HepG2 (cell line): Measurements from ENCODE around the gene PROSER1. TPM values are rescaled to one million over a fixed set of nuclear protein-coding genes. Genes with fewer than 3 reads are reported as not detected.

Experiments used
- ATAC-seq: fragments of 200-7000 bp; cut with Tn5 transposase; 3 replicates; pipeline ENCODE4 v1.9.1; 2020; ENCODE audit warnings: mild to moderate bottlenecking, moderate library complexity
- BruUV-seq: library from RNA; stranded (reverse); fragments of 400-500 nt; replicated peaks from 2 replicates; lab custom pipeline; 2021; lab: Mats Ljungman, UMichigan
- CTCF ChIA-PET: fragments of 300-600 bp; formaldehyde crosslinking; extraction: SDS; loops from one replicate; lab custom pipeline; 2021; ENCODE audit warnings: low total read pairs, inconsistent platforms, low intra/inter-chr PET ratio; lab: Yijun Ruan, JAX
- POLR2A ChIA-PET: fragments of 350-600 bp; sonication (Branson Sonifier 250); formaldehyde crosslinking; loops from one replicate; lab custom pipeline; 2020; ENCODE audit warnings: antibody characterized with exemption, inconsistent platforms; lab: Yijun Ruan, JAX
- DNase-seq: peaks from one replicate; pipeline ENCODE4 v3.0.0-alpha.2; 2015; ENCODE audit warnings: low spot score
- FAIRE-seq: peaks from 3 replicates; lab custom pipeline; 2011; peaks lifted over from hg19 to GRCh38; lab: Jason Lieb, UNC
- H2AFZ ChIP-seq: one replicate; pipeline ENCODE4 v1.6.1; 2011; ENCODE audit warnings: low read length, inconsistent platforms
- H3K27ac ChIP-seq: fragments of 300-600 bp; 3 replicates; pipeline ENCODE4 v1.8.0; 2011; ENCODE audit warnings: mixed run types, mild to moderate bottlenecking, mixed read lengths, low read length, inconsistent platforms; ENCODE audit not compliant: insufficient read depth; ENCODE audit errors: extremely low read length
- H3K27me3 ChIP-seq, 2 experiments: fragments of 200-600 bp in 1 of 2; 2 replicates in 1 of 2; 3 replicates in 1 of 2; pipeline versions ENCODE4 v1.6.0 to v1.8.0; 2011; ENCODE audit warnings: low read length in 2 of 2, mild to moderate bottlenecking in 2 of 2, moderate library complexity in 2 of 2, inconsistent platforms in 1 of 2; ENCODE audit not compliant: insufficient read depth in 2 of 2, control insufficient read depth in 1 of 2
- H3K36me3 ChIP-seq, 2 experiments: fragments of 200-600 bp in 1 of 2; replicated peaks in 1 of 2; 2 replicates in 1 of 2; 3 replicates in 1 of 2; pipeline versions ENCODE4 v1.5.1 to v1.8.0; 2011; ENCODE audit warnings: low read length in 2 of 2, inconsistent platforms in 1 of 2; ENCODE audit not compliant: insufficient read depth in 2 of 2, control insufficient read depth in 1 of 2
- H3K4me1 ChIP-seq: 2 replicates; pipeline ENCODE4 v1.5.1; 2012; ENCODE audit warnings: low read length, inconsistent platforms; ENCODE audit not compliant: insufficient read depth
- H3K4me2 ChIP-seq: 2 replicates; pipeline ENCODE4 v1.6.0; 2011; ENCODE audit warnings: low read depth, low read length, inconsistent platforms
- H3K4me3 ChIP-seq, 3 experiments: fragments of 200-600 bp in 1 of 3; sonication (generic), shearing (Covaris generic) in 1 of 3; replicated peaks in 1 of 3; 2 replicates each; pipeline ENCODE4 v1.5.1; 2011 to 2016; ENCODE audit warnings: low read length in 3 of 3, inconsistent platforms in 2 of 3, low read depth in 2 of 3, mild to moderate bottlenecking in 2 of 3, control low read depth in 1 of 3, mixed read lengths in 1 of 3; ENCODE audit not compliant: insufficient read depth in 1 of 3
- H3K79me2 ChIP-seq: one replicate; pipeline ENCODE4 v1.6.1; 2011; ENCODE audit warnings: low read length, inconsistent platforms; ENCODE audit not compliant: insufficient read depth
- H3K9ac ChIP-seq: 2 replicates; pipeline ENCODE4 v1.6.0; 2011; ENCODE audit warnings: mild to moderate bottlenecking, low read depth, low read length, inconsistent platforms; ENCODE audit not compliant: insufficient read depth
- H3K9me3 ChIP-seq: 2 replicates; pipeline ENCODE4 v1.5.1; 2012; ENCODE audit warnings: mild to moderate bottlenecking, low read length
- H4K20me1 ChIP-seq: 2 replicates; pipeline ENCODE4 v1.6.0; 2011; ENCODE audit warnings: inconsistent platforms, mild to moderate bottlenecking, low read length, moderate library complexity; ENCODE audit not compliant: insufficient read depth
- HINFP ChIP-seq: sonication (generic); formaldehyde crosslinking; IDR thresholded peaks from 2 replicates; pipeline ENCODE4 v1.4.0; 2020; ENCODE audit warnings: low read depth, mild to moderate bottlenecking, missing genetic modification reagents
- MZF1 ChIP-seq: sonication (generic); formaldehyde crosslinking; IDR thresholded peaks from 2 replicates; pipeline ENCODE4 v1.8.1; 2023; ENCODE audit warnings: mild to moderate bottlenecking, missing genetic modification reagents, borderline replicate concordance
- RBM22 ChIP-seq: fragments of 200-400 bp; formaldehyde crosslinking; optimal IDR thresholded peaks from 2 replicates; pipeline ENCODE3; 2017; ENCODE audit warnings: mild to moderate bottlenecking, low read length, moderate library complexity
- RBM39 ChIP-seq: fragments of 200-400 bp; formaldehyde crosslinking; IDR thresholded peaks from one replicate; pipeline ENCODE4 v1.6.1; 2018; ENCODE audit warnings: antibody characterized with exemption, mild to moderate bottlenecking, low read depth, low read length; ENCODE audit not compliant: poor library complexity, severe bottlenecking
- ZFP62 ChIP-seq: sonication (generic); formaldehyde crosslinking; IDR thresholded peaks from 2 replicates; pipeline ENCODE4 v1.4.0; 2020; ENCODE audit warnings: missing genetic modification reagents
- WGBS: methylation state at CpG from one replicate; pipeline ENCODE4 v1.1.6; 2017; ENCODE audit warnings: low lambda C conversion rate; 5-methylcytosine and 5-hydroxymethylcytosine counted together
- in situ Hi-C: cut with HindIII; loops from 2 replicates; pipeline ENCODE4 v1.10.0; 2017; ENCODE audit warnings: low pct_unique_long_range_greater_than_20kb; ENCODE audit not compliant: extremely low pct_ligation_motif_present
- intact Hi-C: fragments of 100-400 bp; cut with micrococcal nuclease; formaldehyde crosslinking; loops from one replicate; pipeline ENCODE4 v1.10.0; 2022; ENCODE audit not compliant: unreplicated experiment
- polyA plus RNA-seq, 8 experiments: library from polyadenylated mRNA; depleted of rRNA in 3 of 8; stranded (reverse) in 7 of 8; unstranded in 1 of 8; fragments of >200 nt; fragmentation: Illumina TruSeq in 4 of 8; extraction: Trizol in 4 of 8; gene quantifications; 2 replicates each; pipeline versions ENCODE4 v1.2.1 to v1.2.3, GENCODE V29; 2011 to 2016; ENCODE audit warnings: low read depth in 4 of 8, missing spikeins in 1 of 8, mixed read lengths in 1 of 8; ENCODE audit not compliant: insufficient read depth in 1 of 8
- total RNA-seq, 5 experiments: library from RNA; depleted of rRNA; stranded (reverse); fragments of >200 nt; fragmentation: Illumina TruSeq; extraction: Trizol; gene quantifications; 2 replicates each; pipeline ENCODE4 v1.2.3, GENCODE V29; 2016; ENCODE audit warnings: low read depth in 1 of 5

Gene PROSER1
- total and polyA plus RNA-seq, 2 of the 13 experiments (the other 11 are each of a cell fraction or from before 2014, with no cell fraction given), result 11.4 to 17.2 TPM

- FAIRE-seq, result no peak
- WGBS, result 93% methylated on average over 1 of the region's 1 CpG
- no peaks in the 10 kb centered on the region for H3K79me2 ChIP-seq
- in situ Hi-C loops (no loop called here), intact Hi-C loops (loop anchor here (2.0 to 5.0 kb wide), 2 partner anchors 99 to 149 kb away; no protein-coding TSS in a partner anchor)
- CTCF ChIA-PET, result interaction anchor here (1.3 kb wide), 1 partner anchor 46 kb away, joined by 5 read pairs; no protein-coding TSS in a partner anchor
- no peak overlapping the region for H2AFZ ChIP-seq
- H3K36me3 ChIP-seq, result peaks cover 11 to 57% of the 10 kb centered on the region in 2 experiments
- no peak overlapping the region for H3K27ac ChIP-seq
- H3K4me3 ChIP-seq, result no peak overlapping the region
- no peak overlapping the region for H3K9ac ChIP-seq
- POLR2A ChIA-PET, result interaction anchor here (1.6 kb wide), 1 partner anchor 21 kb away, joined by 5 read pairs; the partner anchor contains the start of gene PROSER1
- no peak overlapping the region for H3K4me2 ChIP-seq
- H3K27me3 ChIP-seq, result no peaks in the 10 kb centered on the region
- no peak for ATAC-seq
- no peaks in the 10 kb centered on the region for H3K9me3 ChIP-seq
- H3K4me1 ChIP-seq, result no peaks in the 10 kb centered on the region
- H4K20me1 ChIP-seq, result no peaks in the 10 kb centered on the region
- no TSS peak for BruUV-seq
- no peak for DNase-seq
- TF ChIP-seq RBM39, result no peak
- TF ChIP-seq ZFP62 (CRISPR knock-in tag), result no peak
Measured at GRCh38 chr13:39016087-39016486, 21.8 kb downstream of the PROSER1 start.

GRCh38 chr13:39013462-39013861, 24.4 kb downstream of the PROSER1 start:
- CTCF ChIA-PET, result no interaction called here
- BruUV-seq, result no TSS peak

More at GRCh38 chr13:39013462-39013861, 24.4 kb downstream of the PROSER1 start:
- DNase-seq, result no peak
- no peaks in the 10 kb centered on the region for H3K9me3 ChIP-seq
- TF ChIP-seq HINFP (CRISPR knock-in tag), result no peak
- TF ChIP-seq RBM22, result peak; percentile 60
- TF ChIP-seq MZF1 (CRISPR knock-in tag), result no peak
- peaks cover 13 to 60% of the 10 kb centered on the region in 2 experiments for H3K36me3 ChIP-seq
- no peaks in the 10 kb centered on the region for H3K79me2 ChIP-seq
- POLR2A ChIA-PET, result no interaction called here
- H3K4me3 ChIP-seq, result no peak overlapping the region
- H3K27ac ChIP-seq, result no peak overlapping the region
- ATAC-seq, result no peak
- H3K4me2 ChIP-seq, result no peak overlapping the region
- in situ Hi-C loops (no loop called here), intact Hi-C loops (no loop called here)
- no peak overlapping the region for H2AFZ ChIP-seq
- no peak for FAIRE-seq
- 96% methylated on average over 5 of the region's 5 CpGs for WGBS
- H3K27me3 ChIP-seq, result no peaks in the 10 kb centered on the region
- no peaks in the 10 kb centered on the region for H4K20me1 ChIP-seq
- no peak overlapping the region for H3K9ac ChIP-seq
- no peaks in the 10 kb centered on the region for H3K4me1 ChIP-seq
